ENCODE data around the gene UBE2I.

UBE2I gene

DNA sequence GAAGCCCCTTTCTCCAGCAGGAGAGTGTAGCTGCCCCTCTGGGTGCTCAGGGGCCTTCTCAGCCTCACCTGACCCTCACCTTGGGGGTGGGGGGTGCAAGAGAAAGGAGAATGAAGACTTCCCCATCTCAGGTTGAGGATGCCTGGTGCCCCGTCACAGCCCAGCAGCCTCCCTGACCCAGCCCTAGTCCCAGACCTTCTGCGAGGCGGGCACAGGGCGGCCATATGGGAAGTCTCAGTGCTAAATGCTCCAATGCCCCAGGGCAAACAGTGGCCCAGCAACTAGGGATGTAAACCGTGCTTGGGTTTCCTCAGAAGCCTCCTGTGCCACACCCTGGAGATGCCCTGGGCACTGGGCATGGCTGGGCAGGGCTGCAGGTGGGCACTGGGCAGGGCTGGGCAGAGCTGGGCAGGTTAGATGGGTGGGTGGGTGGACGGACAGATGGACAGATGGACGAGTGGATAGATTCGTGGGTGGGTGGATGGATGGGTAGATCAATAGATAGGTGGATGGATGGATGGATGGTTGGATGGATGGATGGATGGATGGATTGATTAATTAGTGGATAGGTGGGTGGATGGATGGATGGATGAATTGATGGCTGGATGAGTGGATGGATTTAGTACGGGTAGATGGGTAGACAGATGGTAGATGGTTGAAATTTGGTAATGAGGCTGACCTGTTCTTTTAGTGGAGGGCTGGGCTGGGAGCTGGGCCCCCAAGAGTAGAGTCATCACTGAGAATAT, 36.8 kb upstream of the UBE2I start:
- DNase-seq (ENCODE audit: extremely low read depth, low read depth) = no peak
- no peak for TF ChIP-seq CTCF (IDR thresholded peaks at IDR 0.05; ENCODE audit: low read depth, low read length)

DNA sequence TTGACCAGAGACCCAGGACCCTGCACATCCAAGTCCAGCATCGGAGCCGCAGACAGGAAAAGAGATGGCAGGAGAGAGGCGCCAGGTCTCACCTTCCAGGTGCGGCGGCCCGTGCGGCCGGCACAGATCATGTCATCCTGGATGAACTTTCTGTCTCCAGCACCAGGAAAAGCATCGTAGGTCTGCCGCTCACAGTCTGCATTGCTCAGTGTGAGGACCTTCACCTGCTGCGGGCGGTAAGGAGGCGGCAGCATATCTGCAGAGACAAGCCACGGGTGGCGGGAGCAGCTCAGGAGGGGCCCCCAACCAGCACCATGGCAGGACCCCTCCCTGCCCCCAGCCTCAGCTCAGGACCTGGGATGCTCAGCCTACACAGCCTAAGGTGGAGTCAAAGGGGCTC, 35.6 kb upstream of the UBE2I start:
- no peak for DNase-seq (ENCODE audit: extremely low read depth, low read depth)
- TF ChIP-seq CTCF (IDR thresholded peaks at IDR 0.05; ENCODE audit: low read depth, low read length) = no peak

GRCh38 chr16:1274767-1275166, 34.7 kb upstream of the UBE2I start:
- no peak for DNase-seq (ENCODE audit: extremely low read depth, low read depth)
- no peak for TF ChIP-seq CTCF (IDR thresholded peaks at IDR 0.05; ENCODE audit: low read depth, low read length)

DNA sequence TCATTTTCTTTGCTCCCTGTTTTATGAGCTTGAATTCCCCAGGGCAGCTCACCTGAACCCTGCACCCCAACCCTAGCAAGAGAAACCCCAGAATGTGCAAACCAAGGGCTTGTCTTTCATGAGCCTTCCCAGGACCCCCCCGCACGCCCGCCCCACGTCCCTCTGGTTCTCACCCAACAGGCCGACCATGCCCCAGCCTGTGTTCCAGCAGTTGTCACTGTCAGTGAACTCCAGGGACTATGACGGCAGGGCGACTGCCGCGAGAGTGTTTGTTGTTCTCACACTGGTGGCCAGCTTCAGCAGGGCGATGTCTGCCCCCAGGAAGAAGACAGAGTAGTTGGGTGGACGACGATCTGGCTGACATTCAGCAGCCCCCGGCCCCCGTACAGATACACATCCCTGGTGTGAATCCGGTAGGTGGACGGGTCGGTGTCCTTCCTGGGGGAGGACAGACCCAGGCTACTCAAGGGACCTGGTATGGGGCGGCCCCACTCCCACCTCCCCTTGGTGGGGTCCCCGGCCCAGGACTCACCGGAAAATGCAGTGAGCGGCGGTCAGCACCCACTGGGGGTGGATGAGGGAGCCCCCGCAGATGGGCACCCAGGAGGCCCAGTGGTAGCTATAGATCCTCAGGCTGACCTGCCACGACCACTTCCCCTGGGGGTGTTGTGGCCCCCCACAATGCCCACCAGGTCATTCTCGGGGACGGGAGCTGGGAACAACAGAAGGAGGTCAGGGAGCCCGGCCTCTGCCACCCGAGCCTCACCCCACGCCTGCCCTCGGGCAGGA, 33.5 kb upstream of the UBE2I start:
- DNase-seq (ENCODE audit: extremely low read depth, low read depth) = no peak

DNA sequence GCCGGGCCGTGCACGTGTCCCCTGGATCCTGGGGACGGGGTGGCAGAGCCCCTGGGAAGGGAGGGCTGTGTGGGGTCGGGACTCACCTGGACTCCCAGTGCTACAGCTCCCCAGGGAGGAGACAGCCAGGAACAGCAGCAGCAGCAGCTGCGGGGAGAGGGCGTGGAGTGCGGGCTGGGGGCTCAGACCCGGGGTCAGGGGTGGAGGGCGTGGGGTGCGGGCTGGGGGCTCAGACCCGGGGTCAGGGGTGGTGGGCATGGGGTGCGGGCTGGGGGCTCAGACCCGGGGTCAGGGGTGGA, 32.9 kb upstream of the UBE2I start:
- no peak for DNase-seq (ENCODE audit: extremely low read depth, low read depth)
- TF ChIP-seq CTCF (IDR thresholded peaks at IDR 0.05; ENCODE audit: low read depth, low read length) = no peak

More for the DNA sequence above, 33.5 kb upstream of the UBE2I start:
- no peak for TF ChIP-seq CTCF (IDR thresholded peaks at IDR 0.05; ENCODE audit: low read depth, low read length)

DNA sequence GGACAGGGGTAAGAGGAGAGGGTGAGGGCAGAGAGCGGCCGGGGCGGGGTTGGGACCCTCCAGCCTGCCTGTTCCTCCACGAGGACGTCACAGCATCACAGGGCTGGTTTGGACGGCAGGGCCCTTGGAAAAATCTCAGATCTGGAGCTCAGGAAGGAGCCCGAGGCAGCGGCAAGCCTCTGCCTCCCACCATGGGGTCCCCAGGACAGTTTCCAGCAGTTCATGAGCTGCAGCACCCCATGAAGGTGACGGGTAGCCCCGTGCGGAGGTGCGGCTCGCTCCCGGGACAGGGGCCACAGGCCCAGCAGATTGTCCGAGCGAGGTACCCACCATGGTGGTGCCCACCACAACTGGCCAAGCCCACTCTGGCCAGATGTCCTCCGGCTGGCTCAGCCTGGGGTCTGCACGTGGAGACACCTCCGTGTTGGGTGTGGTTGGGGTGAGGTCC, 32.3 kb upstream of the UBE2I start:
- TF ChIP-seq CTCF (IDR thresholded peaks at IDR 0.05; ENCODE audit: low read depth, low read length) = no peak
- no peak for DNase-seq (ENCODE audit: extremely low read depth, low read depth)

DNA sequence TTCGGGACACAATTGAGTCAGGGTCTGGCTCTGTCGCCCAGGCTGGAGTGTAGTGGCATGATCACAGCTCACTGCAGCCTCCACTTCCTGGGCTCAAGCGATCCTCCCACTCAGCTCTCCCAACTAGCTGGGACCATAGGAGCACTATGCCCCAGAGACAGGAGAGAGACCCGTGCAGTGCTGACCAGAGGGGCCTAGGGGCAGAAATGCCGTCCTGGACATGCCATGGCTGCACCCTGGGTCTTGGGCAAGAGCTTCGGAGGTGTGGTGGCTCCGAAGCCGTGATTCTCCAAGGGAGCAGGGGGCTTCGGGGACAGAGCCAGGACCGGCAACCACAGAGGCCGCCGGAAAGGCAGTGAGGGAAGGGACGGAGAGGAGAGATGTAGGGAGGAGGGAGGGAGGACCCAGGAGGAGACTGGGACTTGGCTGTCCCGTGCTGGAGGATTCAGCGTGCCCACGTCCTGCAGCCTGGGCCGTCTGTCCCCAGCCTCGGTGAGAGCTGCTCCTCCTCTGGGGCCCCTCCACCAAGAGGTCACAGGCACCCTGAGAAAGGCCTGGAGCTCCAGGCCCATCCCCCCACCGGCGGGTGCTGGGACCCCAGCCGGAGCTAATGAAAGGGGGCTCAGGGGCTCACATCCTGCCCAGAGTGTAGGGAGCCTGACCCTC, 31.7 kb upstream of the UBE2I start:
- DNase-seq (ENCODE audit: extremely low read depth, low read depth) = no peak
- TF ChIP-seq CTCF (IDR thresholded peaks at IDR 0.05; ENCODE audit: low read depth, low read length) = no peak

All from AG09319 (cell line).